HL-60/S4 treated with retinoic acid at 250 ng/mL for 4 days and 3 days (cell line): ENCODE results near the gene DLGAP1.
"Not testable (repeated sequence)": the region's sequence is repeated elsewhere in the genome, so short reads cannot be mapped to it uniquely, and the experiment has no call there.

ENCODE experiments used
- in situ Hi-C: fragments of 300-500 bp; cut with MboI; formaldehyde crosslinking; loops from 2 replicates; pipeline ENCODE4 v1.7.0; 2022; ENCODE audit warnings: low sequenced_read_pairs

DLGAP1 gene

GRCh38 chr18:4293337-4293736, 161.8 kb downstream of the DLGAP1 start:
- in situ Hi-C loops = no loop called here

- in situ Hi-C loops = no loop called here
Observed at GRCh38 chr18:4292696-4293095, 162.4 kb downstream of the DLGAP1 start.

- in situ Hi-C loops = not testable (repeated sequence)
Observed at GRCh38 chr18:4287340-4287739, 167.8 kb downstream of the DLGAP1 start.

DNA sequence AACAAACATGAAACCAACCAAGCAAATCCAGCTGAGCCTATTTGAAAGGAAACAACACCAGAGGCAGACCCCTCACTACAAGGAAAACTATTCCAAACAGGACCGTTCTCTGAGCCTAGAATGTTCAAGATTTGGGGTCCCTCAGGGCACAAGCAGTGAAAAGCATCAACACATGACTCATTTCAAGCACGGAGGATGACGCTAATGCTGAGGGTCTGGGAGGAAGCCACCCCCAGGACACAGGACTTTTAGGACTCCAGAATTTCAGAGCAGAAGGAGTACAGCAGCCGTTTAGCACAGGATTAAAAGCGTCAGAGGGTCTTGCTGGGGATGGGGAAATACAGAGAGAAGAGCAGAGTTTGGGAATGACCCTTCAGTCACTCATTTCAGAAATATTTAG, 168.9 kb downstream of the DLGAP1 start:
- in situ Hi-C loops = no loop called here

- in situ Hi-C loops = no loop called here
Observed at GRCh38 chr18:4285525-4285924, 169.6 kb downstream of the DLGAP1 start.

DNA sequence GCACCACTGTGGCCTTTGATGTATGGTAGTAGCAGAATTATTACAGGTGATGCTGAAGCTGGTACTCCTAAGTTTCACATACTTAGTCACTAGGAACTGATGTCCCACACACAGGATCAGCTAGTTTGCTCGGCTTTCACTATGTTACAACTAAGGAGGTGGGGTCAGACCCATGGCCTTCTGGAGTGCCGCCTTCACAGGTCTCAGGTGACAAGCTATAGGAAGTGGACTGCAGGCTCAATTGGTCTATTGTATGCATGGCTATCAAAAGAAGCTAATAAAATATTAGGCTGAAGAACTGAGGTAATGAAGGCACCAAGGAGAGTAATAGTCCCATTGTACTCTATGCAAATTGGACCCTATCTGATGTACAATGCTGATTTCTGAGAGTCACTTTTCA, 170.6 kb downstream of the DLGAP1 start:
- in situ Hi-C loops = no loop called here

GRCh38 chr18:4283746-4284291, 171.3 kb downstream of the DLGAP1 start:
- in situ Hi-C loops = no loop called here

GRCh38 chr18:4282954-4283353, 172.2 kb downstream of the DLGAP1 start:
- in situ Hi-C loops = no loop called here

GRCh38 chr18:4276953-4277585, 178.0 kb downstream of the DLGAP1 start:
- in situ Hi-C loops = no loop called here

- in situ Hi-C loops = no loop called here
Observed at GRCh38 chr18:4271952-4272351, 183.2 kb downstream of the DLGAP1 start.

DNA sequence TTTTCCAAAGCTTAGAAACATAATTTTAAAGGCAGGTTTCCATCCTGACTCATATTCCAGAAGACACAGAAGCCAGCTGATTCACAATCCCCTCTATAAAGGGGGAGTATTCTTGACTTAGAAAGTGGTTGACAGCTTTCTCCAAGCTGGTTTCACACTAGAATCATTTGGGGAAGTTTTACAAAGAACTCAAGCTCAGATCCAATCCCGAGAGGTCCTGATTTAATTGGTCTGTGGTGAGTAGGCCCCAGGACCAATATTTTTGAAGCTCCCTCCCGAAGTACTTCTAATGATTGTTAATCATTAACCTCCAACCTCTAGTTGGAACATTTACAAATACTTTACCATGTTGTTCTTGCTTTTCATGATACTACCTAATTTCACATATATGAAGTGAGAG, 184.1 kb downstream of the DLGAP1 start:
- in situ Hi-C loops = no loop called here

DNA sequence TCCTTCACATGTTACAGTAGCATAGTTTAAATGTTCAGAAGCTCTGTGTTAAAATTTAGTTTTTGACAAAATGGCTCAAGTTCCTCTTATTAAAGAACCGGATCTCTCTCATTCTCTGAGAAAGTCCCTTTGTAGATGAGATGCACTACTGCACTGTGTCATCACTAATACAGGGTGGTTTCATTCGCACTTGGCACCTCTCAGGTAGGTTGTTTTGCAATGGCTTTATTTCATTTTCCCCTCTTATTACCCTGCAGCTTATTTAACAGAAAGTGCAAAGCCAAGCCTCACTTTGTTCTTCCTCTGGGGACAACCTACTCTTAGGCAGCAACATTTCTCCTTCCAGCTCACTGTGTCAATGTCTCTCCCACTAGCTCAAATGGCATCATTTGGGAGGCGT, 185.1 kb downstream of the DLGAP1 start:
- in situ Hi-C loops = no loop called here

DNA sequence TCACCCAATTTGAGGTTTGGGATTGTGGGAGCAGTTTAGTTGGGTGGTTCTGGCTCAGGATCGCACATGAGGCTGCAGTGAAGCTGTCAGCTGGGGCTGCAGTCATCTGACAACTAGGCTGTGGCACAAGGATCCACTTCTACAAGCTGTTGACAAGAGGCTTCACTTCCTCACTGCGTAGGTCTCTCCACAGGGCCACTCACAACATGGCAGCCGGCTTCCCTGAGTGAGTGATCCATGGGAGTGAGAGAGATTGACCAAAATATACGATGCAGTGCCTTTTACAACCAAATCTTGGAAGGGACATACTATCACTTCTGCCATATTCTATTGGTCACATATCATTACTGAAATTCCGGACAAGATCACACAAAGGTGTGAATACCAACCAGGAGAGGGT, 187.5 kb downstream of the DLGAP1 start:
- in situ Hi-C loops = no loop called here

DNA sequence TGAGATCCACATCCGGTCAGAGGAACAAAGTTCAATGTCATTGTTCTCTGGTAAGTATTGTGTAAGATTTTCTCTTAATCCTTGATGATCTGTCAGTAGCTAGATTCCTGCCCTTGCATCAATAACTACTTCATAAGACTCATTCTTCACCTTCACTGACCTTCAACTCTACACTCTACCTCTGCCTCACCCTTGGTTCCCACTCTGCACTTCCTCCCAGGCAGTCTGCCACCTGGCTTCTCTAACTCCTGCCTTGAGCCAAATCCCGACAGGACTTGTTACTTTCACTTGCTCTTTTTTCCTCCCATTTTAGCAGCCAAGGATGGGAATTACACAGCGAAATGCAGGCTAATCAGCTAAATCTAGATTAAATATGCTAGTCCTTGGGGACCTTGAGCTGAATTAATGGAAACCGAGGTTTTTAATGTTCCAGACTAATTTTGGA, 190.7 kb downstream of the DLGAP1 start:
- in situ Hi-C loops = no loop called here

GRCh38 chr18:4260107-4260506, 195.0 kb downstream of the DLGAP1 start:
- in situ Hi-C loops = no loop called here

DNA sequence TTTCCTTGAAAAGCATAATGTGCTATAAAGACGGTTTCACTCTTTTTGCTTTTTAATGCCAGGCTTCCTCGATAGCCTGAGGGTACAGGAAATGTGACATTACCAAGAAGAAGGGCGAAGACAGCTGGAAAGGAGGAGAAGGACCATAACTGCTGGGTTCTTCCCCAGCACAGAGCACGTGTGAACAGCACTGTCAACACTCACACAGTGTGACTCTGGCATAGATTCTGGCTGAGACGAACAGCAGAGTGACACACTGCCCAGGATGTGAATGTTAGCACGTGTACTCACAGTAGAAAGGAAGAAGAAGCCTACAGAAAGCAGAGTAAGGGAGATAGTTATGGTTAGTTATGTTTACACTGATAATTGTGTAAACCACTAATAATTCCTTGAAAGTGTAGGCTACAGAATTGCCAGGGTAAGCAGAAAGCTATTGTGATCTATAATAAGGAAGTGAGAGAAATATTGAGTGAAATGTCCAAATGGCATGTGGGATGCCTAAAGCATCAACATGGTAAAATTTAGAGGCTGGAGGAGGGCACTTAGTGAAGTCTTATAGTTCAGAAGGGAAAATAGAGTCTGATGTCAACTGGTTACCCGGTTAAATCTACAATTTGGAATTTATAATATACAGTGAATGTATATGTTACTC, 198.2 kb downstream of the DLGAP1 start:
- in situ Hi-C loops = no loop called here

GRCh38 chr18:4254840-4255239, 200.3 kb downstream of the DLGAP1 start:
- in situ Hi-C loops = no loop called here

- in situ Hi-C loops = no loop called here
Observed at GRCh38 chr18:4252829-4253228, 202.3 kb downstream of the DLGAP1 start.

- in situ Hi-C loops = no loop called here
Observed at GRCh38 chr18:4251873-4252272, 203.2 kb downstream of the DLGAP1 start.

DNA sequence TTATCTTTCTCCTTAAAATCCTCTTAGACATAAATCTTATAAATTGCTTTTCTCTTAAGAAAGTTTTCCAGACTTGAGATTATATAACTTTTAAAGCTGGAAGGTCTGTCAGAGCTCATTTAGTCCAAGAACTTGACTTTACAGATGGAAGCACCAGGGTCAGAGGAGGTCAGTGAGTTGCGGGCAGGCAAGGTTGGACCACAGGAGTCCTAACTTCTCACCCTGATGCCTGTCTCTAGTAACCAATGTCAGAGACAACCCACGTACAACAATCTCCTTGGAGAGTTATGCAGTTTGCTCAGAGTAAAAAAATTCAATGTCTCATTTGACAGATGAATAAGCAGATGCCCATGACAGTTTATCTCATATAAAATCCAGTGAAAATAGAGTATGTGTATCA, 203.9 kb downstream of the DLGAP1 start:
- in situ Hi-C loops = no loop called here

GRCh38 chr18:4250141-4250540, 205.0 kb downstream of the DLGAP1 start:
- in situ Hi-C loops = no loop called here

DNA sequence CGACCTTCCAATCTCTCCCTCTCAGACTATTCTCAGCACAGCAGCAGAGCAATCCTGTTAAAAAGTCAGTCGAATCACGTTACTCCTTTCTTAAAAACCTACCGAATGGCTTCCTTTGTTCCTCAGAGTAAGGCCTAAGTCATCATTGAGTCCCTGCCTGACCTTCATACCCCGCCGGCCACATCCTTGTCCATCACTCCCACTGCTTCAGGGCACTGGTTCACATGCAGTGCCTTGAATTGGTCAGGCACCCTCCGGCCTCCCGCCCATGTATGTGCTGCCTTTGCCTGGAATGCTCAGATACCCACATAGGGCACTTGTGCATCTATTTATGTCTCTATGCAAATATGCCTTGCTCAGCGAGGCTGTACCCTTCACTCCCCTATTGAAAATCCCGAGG, 206.4 kb downstream of the DLGAP1 start:
- in situ Hi-C loops = no loop called here

DNA sequence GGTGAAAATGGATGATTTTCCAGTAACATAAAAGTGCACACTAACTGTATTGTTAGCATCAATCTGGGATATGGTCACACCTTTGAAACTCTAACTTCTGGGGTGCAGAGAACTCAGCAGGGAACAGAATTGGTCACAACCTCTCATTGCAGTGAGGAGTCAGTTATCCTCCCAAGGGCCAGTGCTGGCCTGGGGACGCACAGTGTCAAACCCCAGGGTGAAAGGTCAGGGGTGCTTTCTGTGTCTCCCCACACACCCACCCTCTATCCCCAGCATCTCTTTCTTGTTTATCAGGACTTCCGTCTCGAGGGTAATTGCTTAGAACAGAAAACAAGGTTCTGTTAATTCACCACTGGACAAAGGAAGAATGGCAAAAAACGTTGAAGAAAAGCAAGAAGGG, 208.7 kb downstream of the DLGAP1 start:
- in situ Hi-C loops = no loop called here
